SK-N-SH treated with all-trans-retinoic acid at 6 μM for 48 hours (cell line): Measurements from ENCODE around the gene ILRUN.

ENCODE experiments used
- ARNTL ChIP-seq: fragments of 450-650 bp; formaldehyde crosslinking; IDR thresholded peaks from 2 replicates; pipeline ENCODE4 v1.5.0; 2020; ENCODE audit warnings: low read depth, mild to moderate bottlenecking, moderate library complexity, borderline replicate concordance
- CREB5 ChIP-seq: fragments of 250-450 bp; sonication (Bioruptor Pico); IDR thresholded peaks from 2 replicates; pipeline ENCODE4 v1.5.1; 2020; ENCODE audit warnings: low read depth, mild to moderate bottlenecking, moderate library complexity
- CSDC2 ChIP-seq: fragments of 250-450 bp; sonication (Bioruptor Pico); IDR thresholded peaks from 2 replicates; pipeline ENCODE4 v1.5.0; 2020; ENCODE audit warnings: mild to moderate bottlenecking, moderate library complexity
- CSRNP3 ChIP-seq: fragments of 250-450 bp; sonication (Bioruptor Pico); IDR thresholded peaks from 2 replicates; pipeline ENCODE4 v1.5.1; 2021; ENCODE audit warnings: mild to moderate bottlenecking, moderate library complexity
- GLIS3 ChIP-seq: fragments of 250-450 bp; sonication (Bioruptor Pico); IDR thresholded peaks from 2 replicates; pipeline ENCODE4 v1.5.0; 2020; ENCODE audit warnings: mild to moderate bottlenecking, moderate library complexity
- PATZ1 ChIP-seq: fragments of 250-450 bp; sonication (Bioruptor Pico); IDR thresholded peaks from 2 replicates; pipeline ENCODE4 v1.8.0; 2020; ENCODE audit warnings: mild to moderate bottlenecking, moderate library complexity, borderline replicate concordance
- POU6F1 ChIP-seq: fragments of 250-450 bp; sonication (Bioruptor Pico); IDR thresholded peaks from 2 replicates; pipeline ENCODE4 v1.8.0; 2021; ENCODE audit warnings: low read depth, mild to moderate bottlenecking, moderate library complexity, borderline replicate concordance
- PPARA ChIP-seq: fragments of 250-450 bp; sonication (Bioruptor Pico); IDR thresholded peaks from 2 replicates; pipeline ENCODE4 v1.5.0; 2020; ENCODE audit warnings: mild to moderate bottlenecking, borderline replicate concordance
- TCF4 ChIP-seq: fragments of 250-450 bp; sonication (Bioruptor Pico); IDR thresholded peaks from 2 replicates; pipeline ENCODE4 v1.8.0; 2021; ENCODE audit warnings: mild to moderate bottlenecking, moderate library complexity, borderline replicate concordance
- TOX ChIP-seq: fragments of 250-450 bp; sonication (Bioruptor Pico); IDR thresholded peaks from 2 replicates; pipeline ENCODE4 v1.8.0; 2021; ENCODE audit warnings: mild to moderate bottlenecking, moderate library complexity, borderline replicate concordance
- TSHZ2 ChIP-seq: fragments of 250-450 bp; sonication (Bioruptor Pico); IDR thresholded peaks from 2 replicates; pipeline ENCODE4 v1.5.0; 2020; ENCODE audit warnings: mild to moderate bottlenecking, moderate library complexity
- ZFP3 ChIP-seq: fragments of 250-450 bp; sonication (Bioruptor Pico); IDR thresholded peaks from 2 replicates; pipeline ENCODE4 v1.5.0; 2020; ENCODE audit warnings: mild to moderate bottlenecking, moderate library complexity
- ZNF565 ChIP-seq: fragments of 450-650 bp; formaldehyde crosslinking; conservative IDR thresholded peaks from 2 replicates; pipeline ENCODE4 v1.5.0; 2020; ENCODE audit warnings: low read depth, mild to moderate bottlenecking, moderate library complexity
- ZNF70 ChIP-seq: fragments of 450-650 bp; formaldehyde crosslinking; IDR thresholded peaks from 2 replicates; pipeline ENCODE4 v1.5.0; 2020; ENCODE audit warnings: mild to moderate bottlenecking, moderate library complexity

- TF ChIP-seq TOX (CRISPR knock-in tag), result no peak
- no peak for TF ChIP-seq GLIS3 (CRISPR knock-in tag)
- no peak for TF ChIP-seq ZNF70
- TF ChIP-seq TCF4 (CRISPR knock-in tag), result no peak
- no peak for TF ChIP-seq PATZ1 (CRISPR knock-in tag)
- no peak for TF ChIP-seq ZFP3 (CRISPR knock-in tag)
- no peak for TF ChIP-seq PPARA (CRISPR knock-in tag)
- no peak for TF ChIP-seq CREB5 (CRISPR knock-in tag)
- TF ChIP-seq POU6F1, result no peak
- no peak for TF ChIP-seq ZNF565 (CRISPR knock-in tag)
- no peak for TF ChIP-seq ARNTL (CRISPR knock-in tag)
- TF ChIP-seq TSHZ2 (CRISPR knock-in tag), result no peak
- no peak for TF ChIP-seq CSRNP3 (CRISPR knock-in tag)
- TF ChIP-seq CSDC2 (CRISPR knock-in tag), result no peak
Measured at GRCh38 chr6:34663371-34663770, 33.2 kb downstream of the ILRUN start.
